HG03135 (cell line): Measurements from ENCODE around the gene PANK4.
"Not testable (repeated sequence)": the region's sequence is repeated elsewhere in the genome, so short reads cannot be mapped to it uniquely, and the experiment has no call there.

Source experiments
- ATAC-seq: cut with Tn5 transposase; IDR thresholded peaks from one replicate; pipeline ENCODE4 v1.9.1; 2021; ENCODE audit warnings: mild to moderate bottlenecking, moderate library complexity; ENCODE audit not compliant: unreplicated experiment

The PANK4 gene

GRCh38 chr1:2525920-2526823 lies at the start of gene PANK4:
TSS of gene PANK4 (minus strand) at chr1:2526596. CDS start at chr1:2526587, 9 bp downstream.
- peak; percentile 83 for ATAC-seq

GRCh38 chr1:2574350-2574749 lies 48.0 kb upstream of the PANK4 start:
- ATAC-seq, result no peak

GRCh38 chr1:2573250-2573920 lies 47.0 kb upstream of the PANK4 start:
- no peak for ATAC-seq

- no peak for ATAC-seq
These were observed 45.0 kb upstream of the PANK4 start for GRCh38 chr1:2571348-2571747.

- no peak for ATAC-seq
These were observed 43.9 kb upstream of the PANK4 start for GRCh38 chr1:2570332-2570731.

GRCh38 chr1:2569703-2570102 lies 43.3 kb upstream of the PANK4 start:
- not testable (repeated sequence) for ATAC-seq

- ATAC-seq, result no peak
These were observed 42.7 kb upstream of the PANK4 start for GRCh38 chr1:2569060-2569459.

GRCh38 chr1:2568187-2568816 lies 41.9 kb upstream of the PANK4 start:
- ATAC-seq, result not testable (repeated sequence)

GRCh38 chr1:2567083-2567679 lies 40.8 kb upstream of the PANK4 start:
- ATAC-seq, result no peak

GRCh38 chr1:2566101-2567045 lies 40.0 kb upstream of the PANK4 start:
- no peak for ATAC-seq

GRCh38 chr1:2564815-2565374 lies 38.5 kb upstream of the PANK4 start:
- ATAC-seq, result no peak

- ATAC-seq, result no peak
These were observed 37.8 kb upstream of the PANK4 start for GRCh38 chr1:2564006-2564814.

GRCh38 chr1:2563205-2563604 lies 36.8 kb upstream of the PANK4 start:
- no peak for ATAC-seq

- no peak for ATAC-seq
These were observed 35.8 kb upstream of the PANK4 start for GRCh38 chr1:2561898-2562895.

GRCh38 chr1:2561446-2561845 lies 35.0 kb upstream of the PANK4 start:
- ATAC-seq, result no peak

- no peak for ATAC-seq
These were observed 34.1 kb upstream of the PANK4 start for GRCh38 chr1:2560299-2561073.
